Nephron (organoid): ENCODE results near the gene HDAC5.

ENCODE experiments used
- H3K27ac Mint-ChIP-seq, 3 experiments: 2 replicates each; pipeline ENCODE4 v1.8.0; 2020; ENCODE audit warnings: mixed read lengths in 3 of 3, mild to moderate bottlenecking in 2 of 3, moderate library complexity in 1 of 3
- H3K27me3 Mint-ChIP-seq: 2 replicates; pipeline ENCODE4 v1.8.0; 2021; ENCODE audit warnings: low read depth, mild to moderate bottlenecking, moderate library complexity, mixed read lengths
- H3K36me3 Mint-ChIP-seq: 2 replicates; pipeline ENCODE4 v1.8.0; 2020; ENCODE audit warnings: low read depth, mixed read lengths
- H3K4me1 Mint-ChIP-seq: 2 replicates; pipeline ENCODE4 v1.8.0; 2020; ENCODE audit warnings: mixed read lengths
- H3K4me3 Mint-ChIP-seq, 3 experiments: 2 replicates each; pipeline ENCODE4 v1.8.0; 2020; ENCODE audit warnings: mild to moderate bottlenecking in 3 of 3, mixed read lengths in 3 of 3, moderate library complexity in 2 of 3
- H3K9me3 Mint-ChIP-seq: 2 replicates; pipeline ENCODE4 v1.8.0; 2020; ENCODE audit warnings: mixed read lengths
- CTCF ChIP-seq, 3 experiments: fragments of 200-600 bp; sonication (generic); IDR thresholded peaks; one replicate each; pipeline ENCODE4 v1.5.0; 2021; ENCODE audit warnings: antibody characterized with exemption in 3 of 3; ENCODE audit not compliant: unreplicated experiment in 3 of 3

Gene HDAC5

GRCh38 chr17:44071772-44072171 is 51.7 kb downstream of the HDAC5 start:
- H3K27me3 Mint-ChIP-seq: no peaks in the 10 kb centered on the region
- peak overlapping the region; percentile 96 to 98 (median 97) for H3K4me3 Mint-ChIP-seq
- no peaks in the 10 kb centered on the region for H3K9me3 Mint-ChIP-seq
- peaks cover 34% of the 10 kb centered on the region for H3K4me1 Mint-ChIP-seq
- TF ChIP-seq CTCF (IDR thresholded peaks at IDR 0.05; ENCODE audit: unreplicated experiment in 3 of 3): no peak
- H3K36me3 Mint-ChIP-seq: peaks cover 19% of the 10 kb centered on the region
- H3K27ac Mint-ChIP-seq: peak overlapping the region; percentile 91 to 99 (median 98)

GRCh38 chr17:44071198-44071520 is 52.3 kb downstream of the HDAC5 start:
- Mint-ChIP-seq H3K4me3 (peak overlapping the region; percentile 96 to 98 (median 97)), H3K27ac (peak overlapping the region; percentile 91 to 99 (median 98)), H3K27me3 (no peaks in the 10 kb centered on the region), H3K36me3 (peaks cover 14% of the 10 kb centered on the region), H3K4me1 (peaks cover 38% of the 10 kb centered on the region), H3K9me3 (no peaks in the 10 kb centered on the region)
- TF ChIP-seq CTCF (IDR thresholded peaks at IDR 0.05; ENCODE audit: unreplicated experiment in 3 of 3): no peak

- H3K27ac Mint-ChIP-seq: peak within 1 kb of the TSS; percentile 91 to 99 (median 98)
Observed at GRCh38 chr17:44070455-44071197, 52.8 kb downstream of the HDAC5 start, which contains the start of gene G6PC3. TSS of gene G6PC3 (plus strand) at chr17:44070735. CDS start at chr17:44070966, 231 bp downstream.

GRCh38 chr17:44069974-44070454 is 53.4 kb downstream of the HDAC5 start:
- Mint-ChIP-seq H3K4me1 (peaks cover 46% of the 10 kb centered on the region), H3K36me3 (peaks cover 5% of the 10 kb centered on the region), H3K4me3 (peak overlapping the region; percentile 96 to 98 (median 97)), H3K27ac (peak overlapping the region; percentile 91 to 99 (median 98)), H3K27me3 (no peaks in the 10 kb centered on the region), H3K9me3 (no peaks in the 10 kb centered on the region)
- TF ChIP-seq CTCF (IDR thresholded peaks at IDR 0.05; ENCODE audit: unreplicated experiment in 3 of 3): no peak

More at GRCh38 chr17:44070455-44071197, 52.8 kb downstream of the HDAC5 start, which contains the start of gene G6PC3:
- peaks cover 42% of the 10 kb centered on the region for H3K4me1 Mint-ChIP-seq
- no peak for TF ChIP-seq CTCF (IDR thresholded peaks at IDR 0.05; ENCODE audit: unreplicated experiment in 3 of 3)
- no peaks in the 10 kb centered on the region for H3K9me3 Mint-ChIP-seq
- H3K4me3 Mint-ChIP-seq: peak within 1 kb of the TSS; percentile 96 to 98 (median 97)
- H3K36me3 Mint-ChIP-seq: peaks cover 9% of the 10 kb centered on the region
- no peaks in the 10 kb centered on the region for H3K27me3 Mint-ChIP-seq

GRCh38 chr17:44067545-44067940 is 55.9 kb downstream of the HDAC5 start:
- peak overlapping the region; percentile 92 to 99 (median 98) for H3K27ac Mint-ChIP-seq
- peaks cover 11% of the 10 kb centered on the region for H3K36me3 Mint-ChIP-seq
- no peak for TF ChIP-seq CTCF (IDR thresholded peaks at IDR 0.05; ENCODE audit: unreplicated experiment in 3 of 3)
- H3K4me3 Mint-ChIP-seq: peak overlapping the region; percentile 92 to 95 (median 94)
- no peaks in the 10 kb centered on the region for H3K9me3 Mint-ChIP-seq
- H3K4me1 Mint-ChIP-seq: peaks cover 52% of the 10 kb centered on the region
- H3K27me3 Mint-ChIP-seq: no peaks in the 10 kb centered on the region
